Subcutaneous adipose tissue (tissue), 4 donors: ENCODE measurements around the gene TNPO2. TPM values are rescaled to one million over a fixed set of nuclear protein-coding genes. Genes with fewer than 3 reads are reported as not detected.

Source experiments
- total RNA-seq, 4 donors: library from RNA; depleted of rRNA; stranded (reverse); fragments of >200 nt; gene quantifications; one replicate each; pipeline ENCODE4 v1.1.0, GENCODE V29; 2016
- TF ChIP-seq, protein P1 (sequence below): fragments of 450-650 bp; IDR thresholded peaks from one replicate; pipeline ENCODE4 v1.5.1; 2016; ENCODE audit warnings: low read depth, mild to moderate bottlenecking, control low read depth, antibody characterized with exemption, moderate library complexity

Gene TNPO2
- total RNA-seq, 4 donors from 2014 or later: 42.6 to 66.3 (median 61.3) TPM

DNA sequence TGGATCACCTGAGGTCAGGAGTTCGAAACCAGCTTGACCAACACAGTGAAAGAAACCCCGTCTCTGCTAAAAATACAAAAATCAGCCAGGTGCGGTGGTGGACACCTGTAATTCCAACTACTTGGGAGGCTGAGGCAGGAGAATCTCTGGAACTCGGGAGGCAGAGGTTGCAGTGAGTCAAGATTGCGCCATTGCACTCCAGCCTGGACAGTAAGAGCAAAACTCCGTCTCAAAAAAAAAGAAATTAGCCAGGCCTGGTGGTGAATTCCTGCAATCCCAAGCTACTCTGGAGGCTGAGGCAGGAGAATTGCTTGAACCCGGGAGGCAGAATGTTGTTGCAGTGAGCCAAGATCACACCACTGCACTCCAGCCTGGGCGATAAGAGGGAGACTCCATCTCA lies 15.1 kb downstream of the TNPO2 start:
- TF ChIP-seq, protein P1, sequence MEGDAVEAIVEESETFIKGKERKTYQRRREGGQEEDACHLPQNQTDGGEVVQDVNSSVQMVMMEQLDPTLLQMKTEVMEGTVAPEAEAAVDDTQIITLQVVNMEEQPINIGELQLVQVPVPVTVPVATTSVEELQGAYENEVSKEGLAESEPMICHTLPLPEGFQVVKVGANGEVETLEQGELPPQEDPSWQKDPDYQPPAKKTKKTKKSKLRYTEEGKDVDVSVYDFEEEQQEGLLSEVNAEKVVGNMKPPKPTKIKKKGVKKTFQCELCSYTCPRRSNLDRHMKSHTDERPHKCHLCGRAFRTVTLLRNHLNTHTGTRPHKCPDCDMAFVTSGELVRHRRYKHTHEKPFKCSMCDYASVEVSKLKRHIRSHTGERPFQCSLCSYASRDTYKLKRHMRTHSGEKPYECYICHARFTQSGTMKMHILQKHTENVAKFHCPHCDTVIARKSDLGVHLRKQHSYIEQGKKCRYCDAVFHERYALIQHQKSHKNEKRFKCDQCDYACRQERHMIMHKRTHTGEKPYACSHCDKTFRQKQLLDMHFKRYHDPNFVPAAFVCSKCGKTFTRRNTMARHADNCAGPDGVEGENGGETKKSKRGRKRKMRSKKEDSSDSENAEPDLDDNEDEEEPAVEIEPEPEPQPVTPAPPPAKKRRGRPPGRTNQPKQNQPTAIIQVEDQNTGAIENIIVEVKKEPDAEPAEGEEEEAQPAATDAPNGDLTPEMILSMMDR: no peak

DNA sequence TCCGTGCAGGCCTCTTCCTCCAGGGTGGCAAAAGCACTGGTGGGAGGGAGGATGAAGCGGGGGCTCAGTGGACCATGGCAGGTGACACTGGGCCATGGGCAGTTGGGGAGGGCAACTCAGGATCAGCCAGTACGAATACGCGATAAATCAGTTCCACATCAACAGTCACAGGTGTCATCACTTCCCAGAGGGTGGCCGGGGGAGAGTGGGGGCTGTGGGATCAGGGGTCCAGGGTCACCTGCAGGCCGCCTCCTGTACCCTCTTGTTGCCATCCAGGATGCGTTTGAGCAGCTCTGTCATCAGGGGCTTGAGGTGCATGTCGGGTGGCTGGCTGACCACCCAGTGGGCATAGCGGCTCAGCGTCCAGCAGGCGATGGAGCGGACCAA lies 17.4 kb downstream of the TNPO2 start:
- TF ChIP-seq, protein P1: no peak

DNA sequence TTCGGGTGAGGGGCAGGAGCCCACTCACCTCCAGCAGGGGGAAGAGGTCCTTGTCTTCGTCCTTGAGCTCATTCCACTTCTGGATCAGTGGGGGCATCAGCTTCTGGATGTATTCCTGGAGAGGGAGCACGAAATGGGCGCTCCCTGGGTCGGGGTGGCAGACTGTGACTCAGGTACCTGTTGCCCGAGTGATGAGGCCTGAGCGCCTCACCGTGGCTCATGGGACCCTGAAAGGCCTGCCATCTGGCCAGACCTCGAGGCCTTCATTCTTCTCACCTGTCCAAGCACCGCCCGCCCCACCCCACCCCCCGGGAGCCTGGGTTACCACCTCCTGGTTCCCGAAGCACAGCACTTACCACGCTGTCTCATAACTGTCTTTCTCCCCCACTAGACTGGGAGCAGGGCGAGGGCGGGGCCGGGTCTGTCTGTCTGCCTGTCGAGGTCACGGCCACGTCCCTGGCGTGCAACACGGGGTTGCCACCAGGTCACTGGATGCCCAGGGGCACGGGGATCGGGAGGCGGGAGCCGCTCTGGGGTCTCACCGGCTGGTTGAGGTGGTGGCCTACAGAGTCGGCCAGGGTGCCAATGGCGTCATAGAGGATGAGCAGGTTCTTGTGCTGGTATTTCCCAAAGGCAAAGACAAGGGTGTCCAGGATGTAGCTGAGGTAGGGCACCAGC lies 17.9 kb downstream of the TNPO2 start:
- TF ChIP-seq, protein P1: no peak

DNA sequence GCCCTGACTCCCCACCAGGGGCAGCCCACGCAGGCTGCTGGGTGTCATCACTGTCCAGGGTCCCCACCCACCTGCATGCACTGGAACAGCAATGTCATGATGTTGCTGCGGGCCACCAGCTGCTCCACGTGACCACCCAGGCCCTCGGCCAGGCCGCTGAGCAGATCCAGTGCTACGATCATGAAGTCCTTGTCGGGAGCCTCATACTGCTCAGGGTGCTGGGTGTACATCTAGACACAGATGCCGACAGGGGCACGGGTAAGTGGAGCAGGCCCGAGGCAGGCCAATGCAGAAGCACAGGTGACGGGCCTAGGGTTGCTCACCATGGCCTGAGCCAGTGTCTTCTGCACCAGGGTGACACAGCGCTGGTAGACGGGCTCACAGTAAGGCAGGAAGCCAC lies 18.6 kb downstream of the TNPO2 start:
- TF ChIP-seq, protein P1: no peak

DNA sequence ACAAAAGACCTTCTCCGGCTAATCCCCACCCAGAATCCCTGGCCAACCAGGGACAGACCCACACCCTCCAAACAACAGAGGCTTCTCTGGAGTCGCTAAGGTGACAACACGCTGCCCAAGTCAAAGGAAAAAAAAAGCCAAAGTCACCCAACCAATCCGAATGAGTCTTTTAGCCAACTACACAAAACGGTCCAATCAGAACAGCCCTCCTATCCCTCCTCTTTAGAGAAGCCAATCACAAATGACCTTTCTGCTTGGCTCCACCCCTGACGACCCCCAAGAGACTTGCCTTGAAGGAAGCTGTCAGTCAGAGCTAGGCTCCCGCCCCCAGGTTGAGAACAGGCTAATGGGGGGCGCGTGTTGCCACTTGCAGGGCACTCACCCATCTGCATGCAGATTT lies 20.7 kb downstream of the TNPO2 start:
- TF ChIP-seq, protein P1: no peak

DNA sequence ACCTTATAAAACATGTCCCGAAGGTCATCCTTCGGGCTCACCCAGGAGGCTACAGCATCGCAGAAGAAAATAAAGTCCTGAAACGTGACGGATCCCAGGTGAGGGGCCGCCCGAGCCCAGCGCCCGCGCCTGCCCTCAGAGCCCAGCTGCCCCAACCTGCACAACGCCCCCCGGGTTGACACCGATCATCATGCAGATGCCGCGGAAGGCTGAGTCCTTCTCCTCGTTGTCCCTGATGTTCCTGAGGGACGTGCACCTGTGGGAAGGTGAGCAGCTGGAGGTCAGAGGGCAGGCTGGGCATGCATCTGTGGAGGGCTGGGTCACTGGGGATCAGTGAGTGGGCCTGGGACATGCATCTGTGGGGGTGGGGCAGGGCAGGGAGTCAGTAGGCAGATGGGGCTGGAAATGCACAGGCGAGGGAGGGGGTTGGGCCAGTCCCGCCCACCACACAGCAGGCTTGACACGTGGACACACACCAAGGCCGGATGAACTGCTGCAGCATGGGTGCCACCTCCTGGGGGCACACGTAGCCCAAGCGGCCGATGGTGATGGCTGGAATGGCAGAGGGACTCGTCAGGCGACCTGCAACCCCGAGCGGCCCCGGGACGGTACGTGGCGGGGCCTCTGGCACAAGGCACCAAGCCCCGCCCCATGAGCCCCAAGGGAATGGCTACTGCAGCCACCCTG lies 22.0 kb downstream of the TNPO2 start:
- TF ChIP-seq, protein P1: no peak

DNA sequence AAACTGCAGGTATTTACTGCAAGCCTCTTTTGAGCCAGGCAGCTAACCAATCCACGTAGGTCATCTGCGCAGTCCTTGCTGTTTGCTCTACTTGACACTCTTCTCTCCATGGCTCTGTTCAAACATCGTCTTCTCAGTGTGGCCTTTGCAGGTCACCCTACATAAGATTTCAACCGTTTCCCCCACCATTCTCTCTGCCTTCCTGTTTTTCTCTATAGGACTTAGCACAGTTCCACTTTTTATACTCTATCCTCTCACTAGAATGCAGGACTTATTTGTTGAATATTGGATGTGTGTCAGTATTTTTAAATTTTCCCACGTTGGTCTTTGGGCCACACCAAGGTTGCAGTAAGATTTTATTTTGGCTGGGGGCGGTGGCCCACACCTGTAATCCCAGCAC lies 25.6 kb downstream of the TNPO2 start:
- TF ChIP-seq, protein P1: no peak
